ENCODE results near the gene TMEM151B. TPM values are rescaled to one million over a fixed set of nuclear protein-coding genes. Genes with fewer than 3 reads are reported as not detected.

Gene TMEM151B
- total and polyA plus RNA-seq, 2 of the 13 experiments (the other 11 are each of a cell fraction or from before 2014, with no cell fraction given): not detected

DNA sequence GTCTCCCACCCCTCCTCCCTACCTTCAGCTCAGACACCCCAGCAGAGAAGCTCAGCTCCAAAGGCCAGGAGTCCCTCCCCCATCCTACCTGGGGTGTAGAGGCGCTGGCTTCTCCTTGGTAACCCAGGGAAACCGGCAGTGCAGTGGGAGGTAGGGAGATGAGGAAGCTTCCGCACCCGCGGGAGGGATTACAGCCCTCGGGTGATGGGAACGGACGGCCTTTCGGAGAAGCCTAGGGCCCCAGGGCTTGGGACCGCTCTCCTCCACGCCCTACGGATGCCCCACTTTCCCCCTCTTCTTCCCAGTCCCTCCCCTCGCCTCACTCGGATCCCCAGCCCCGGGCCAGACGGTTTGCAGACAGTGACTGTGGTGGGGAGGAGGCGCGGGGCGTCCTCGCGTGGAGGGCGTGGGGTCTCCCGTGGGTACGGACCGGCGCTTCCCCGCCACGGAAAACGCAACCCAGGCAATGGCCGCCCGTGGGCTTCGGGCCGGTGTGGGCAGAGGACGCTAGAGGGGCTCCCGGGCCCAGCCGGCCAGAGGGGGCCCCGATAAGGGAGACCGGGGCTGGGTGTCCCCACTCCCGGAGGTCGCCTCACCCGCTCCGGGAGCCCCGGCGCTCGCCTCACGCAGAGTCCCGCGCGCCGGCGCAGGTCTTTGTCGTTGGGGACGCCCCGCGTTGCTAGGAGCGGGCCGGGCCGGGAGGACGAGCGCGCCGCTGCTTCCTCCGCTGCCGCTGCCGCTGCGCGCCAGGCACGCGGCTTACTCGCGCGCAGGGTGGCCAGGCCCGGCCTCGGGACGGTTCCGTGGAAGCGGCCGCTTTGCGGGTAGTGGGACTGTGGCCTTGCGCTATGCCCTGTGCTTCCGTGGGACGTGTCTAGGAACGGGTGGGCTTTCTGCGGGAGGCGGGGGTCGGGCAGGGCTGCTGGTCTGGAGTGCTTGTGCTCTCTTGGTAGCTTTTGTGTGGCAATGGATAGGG, 27.1 kb downstream of the TMEM151B start:
- 65% methylated on average over 66 of the region's 86 CpGs for WGBS (ENCODE audit: low lambda C conversion rate)
- intact Hi-C loops (cut with micrococcal nuclease; ENCODE audit: unreplicated experiment) (loop anchor here (1.0 kb wide), 1 partner anchor 23 kb away; no protein-coding TSS in a partner anchor), in situ Hi-C loops (cut with HindIII; ENCODE audit: extremely low pct_ligation_motif_present, low pct_unique_long_range_greater_than_20kb) (no loop called here)
- Histone ChIP-seq H4K20me1 (ENCODE audit: insufficient read depth, low read length) (no peaks in the 10 kb centered on the region), H2AFZ (ENCODE audit: low read length) (no peak overlapping the region), H3K27ac (ENCODE audit: extremely low read length, insufficient read depth, low read length) (no peak overlapping the region), H3K27me3 (ENCODE audit: control insufficient read depth in 1 of 2, insufficient read depth in 2 of 2, low read length in 2 of 2) (peaks cover 0 to 17% of the 10 kb centered on the region in 2 experiments; a peak in 2 of 5 replicates), H3K4me2 (ENCODE audit: low read depth, low read length) (peak overlapping the region; percentile 34), H3K4me1 (ENCODE audit: insufficient read depth, low read length) (no peaks in the 10 kb centered on the region), H3K79me2 (ENCODE audit: insufficient read depth, low read length) (no peaks in the 10 kb centered on the region), H3K9ac (ENCODE audit: insufficient read depth, low read depth, low read length) (no peak overlapping the region), H3K36me3 (replicated peaks in 1 of 2; ENCODE audit: control insufficient read depth in 1 of 2, insufficient read depth in 2 of 2, low read length in 2 of 2) (peaks cover 10 to 14% of the 10 kb centered on the region in 2 experiments; a peak in 4 of 5 replicates), H3K4me3 (replicated peaks in 1 of 3; ENCODE audit: insufficient read depth in 1 of 3, low read depth in 2 of 3, low read length in 3 of 3) (peak overlapping the region in 1 of 3 experiments; percentile 39; a peak in 2 of 6 replicates), H3K9me3 (ENCODE audit: low read length) (no peaks in the 10 kb centered on the region)
- DNase-seq (ENCODE audit: low spot score): no peak
- CTCF ChIA-PET (ENCODE audit: low intra/inter-chr PET ratio, low total read pairs): no interaction called here
- peak; percentile 27 for ATAC-seq
- no TSS peak for BruUV-seq (replicated peaks)
- POLR2A ChIA-PET: interaction anchor here (1.2 to 1.4 kb wide), 2 partner anchors 15 to 41 kb away, joined by 3 to 5 read pairs; partner anchors contain the start of gene AARS2
- no peak for FAIRE-seq
- TF ChIP-seq PCBP1 (IDR thresholded peaks at IDR 0.05; ENCODE audit: borderline replicate concordance, low read depth, low read length) (0 out of 2 replicates have a peak, but pooled peaks have one; percentile 11), KDM6A (CRISPR knock-in tag; IDR thresholded peaks at IDR 0.05; ENCODE audit: low read depth) (no peak), POLR2G (IDR thresholded peaks at IDR 0.05; ENCODE audit: low read depth, low read length) (peak; percentile 17; the same call in 1 of the 2 replicates), TOPORS (CRISPR knock-in tag; IDR thresholded peaks at IDR 0.05) (no peak), HNRNPK (IDR thresholded peaks at IDR 0.05; ENCODE audit: low read depth, low read length, poor library complexity, severe bottlenecking) (peak; percentile 66), YY1 (IDR thresholded peaks at IDR 0.05; ENCODE audit: insufficient read depth, insufficient replicate concordance, low read depth, low read length) (peak; percentile 2), EP300 (IDR thresholded peaks at IDR 0.05; ENCODE audit: low read depth in 2 of 2, low read length in 2 of 2) (no peak), EP300 (CRISPR knock-in tag; IDR thresholded peaks at IDR 0.05; ENCODE audit: borderline replicate concordance) (no peak), HINFP (CRISPR knock-in tag; IDR thresholded peaks at IDR 0.05; ENCODE audit: low read depth) (no peak), AGO2 (optimal IDR thresholded peaks at IDR 0.05; ENCODE audit: low read depth, low read length) (peak; percentile 98), ETV5 (CRISPR knock-in tag; IDR thresholded peaks at IDR 0.05; ENCODE audit: borderline replicate concordance) (no peak), RFX1 (IDR thresholded peaks at IDR 0.05) (peak; percentile 58; the same call in 1 of the 2 replicates), ZNF552 (CRISPR knock-in tag; IDR thresholded peaks at IDR 0.05; ENCODE audit: borderline replicate concordance) (no peak)
- TF ChIP-seq, protein P1, sequence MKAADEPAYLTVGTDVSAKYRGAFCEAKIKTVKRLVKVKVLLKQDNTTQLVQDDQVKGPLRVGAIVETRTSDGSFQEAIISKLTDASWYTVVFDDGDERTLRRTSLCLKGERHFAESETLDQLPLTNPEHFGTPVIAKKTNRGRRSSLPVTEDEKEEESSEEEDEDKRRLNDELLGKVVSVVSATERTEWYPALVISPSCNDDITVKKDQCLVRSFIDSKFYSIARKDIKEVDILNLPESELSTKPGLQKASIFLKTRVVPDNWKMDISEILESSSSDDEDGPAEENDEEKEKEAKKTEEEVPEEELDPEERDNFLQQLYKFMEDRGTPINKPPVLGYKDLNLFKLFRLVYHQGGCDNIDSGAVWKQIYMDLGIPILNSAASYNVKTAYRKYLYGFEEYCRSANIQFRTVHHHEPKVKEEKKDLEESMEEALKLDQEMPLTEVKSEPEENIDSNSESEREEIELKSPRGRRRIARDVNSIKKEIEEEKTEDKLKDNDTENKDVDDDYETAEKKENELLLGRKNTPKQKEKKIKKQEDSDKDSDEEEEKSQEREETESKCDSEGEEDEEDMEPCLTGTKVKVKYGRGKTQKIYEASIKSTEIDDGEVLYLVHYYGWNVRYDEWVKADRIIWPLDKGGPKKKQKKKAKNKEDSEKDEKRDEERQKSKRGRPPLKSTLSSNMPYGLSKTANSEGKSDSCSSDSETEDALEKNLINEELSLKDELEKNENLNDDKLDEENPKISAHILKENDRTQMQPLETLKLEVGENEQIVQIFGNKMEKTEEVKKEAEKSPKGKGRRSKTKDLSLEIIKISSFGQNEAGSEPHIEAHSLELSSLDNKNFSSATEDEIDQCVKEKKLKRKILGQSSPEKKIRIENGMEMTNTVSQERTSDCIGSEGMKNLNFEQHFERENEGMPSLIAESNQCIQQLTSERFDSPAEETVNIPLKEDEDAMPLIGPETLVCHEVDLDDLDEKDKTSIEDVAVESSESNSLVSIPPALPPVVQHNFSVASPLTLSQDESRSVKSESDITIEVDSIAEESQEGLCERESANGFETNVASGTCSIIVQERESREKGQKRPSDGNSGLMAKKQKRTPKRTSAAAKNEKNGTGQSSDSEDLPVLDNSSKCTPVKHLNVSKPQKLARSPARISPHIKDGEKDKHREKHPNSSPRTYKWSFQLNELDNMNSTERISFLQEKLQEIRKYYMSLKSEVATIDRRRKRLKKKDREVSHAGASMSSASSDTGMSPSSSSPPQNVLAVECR (CRISPR knock-in tag; IDR thresholded peaks at IDR 0.05; ENCODE audit: borderline replicate concordance): peak; percentile 30; the same call in 1 of the 2 replicates
- TF ChIP-seq, protein P2, sequence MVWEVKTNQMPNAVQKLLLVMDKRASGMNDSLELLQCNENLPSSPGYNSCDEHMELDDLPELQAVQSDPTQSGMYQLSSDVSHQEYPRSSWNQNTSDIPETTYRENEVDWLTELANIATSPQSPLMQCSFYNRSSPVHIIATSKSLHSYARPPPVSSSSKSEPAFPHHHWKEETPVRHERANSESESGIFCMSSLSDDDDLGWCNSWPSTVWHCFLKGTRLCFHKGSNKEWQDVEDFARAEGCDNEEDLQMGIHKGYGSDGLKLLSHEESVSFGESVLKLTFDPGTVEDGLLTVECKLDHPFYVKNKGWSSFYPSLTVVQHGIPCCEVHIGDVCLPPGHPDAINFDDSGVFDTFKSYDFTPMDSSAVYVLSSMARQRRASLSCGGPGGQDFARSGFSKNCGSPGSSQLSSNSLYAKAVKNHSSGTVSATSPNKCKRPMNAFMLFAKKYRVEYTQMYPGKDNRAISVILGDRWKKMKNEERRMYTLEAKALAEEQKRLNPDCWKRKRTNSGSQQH (CRISPR knock-in tag; IDR thresholded peaks at IDR 0.05; ENCODE audit: low read depth): no peak

Data from HepG2 (cell line).